Mesodermal cell (in vitro differentiated cells): ENCODE data around the gene BPIFA2. TPM values are rescaled to one million over a fixed set of nuclear protein-coding genes. Genes with fewer than 3 reads are reported as not detected.
"Not testable (repeated sequence)": the region's sequence is repeated elsewhere in the genome, so short reads cannot be mapped to it uniquely, and the experiment has no call there.

Experiments used
- H3K27ac ChIP-seq: 2 replicates; pipeline ENCODE4 v1.7.0; 2013; ENCODE audit warnings: mild to moderate bottlenecking, low read depth, low read length, moderate library complexity; ENCODE audit not compliant: severe bottlenecking
- H3K36me3 ChIP-seq: 2 replicates; pipeline ENCODE4 v1.7.1; 2013; ENCODE audit warnings: mild to moderate bottlenecking, low read length, moderate library complexity; ENCODE audit not compliant: control insufficient read depth, insufficient read depth
- H3K4me1 ChIP-seq: one replicate; pipeline ENCODE4 v1.7.1; 2013; ENCODE audit warnings: mild to moderate bottlenecking, low read length; ENCODE audit not compliant: insufficient read depth, control insufficient read depth, poor library complexity, severe bottlenecking
- H3K4me3 ChIP-seq: 2 replicates; pipeline ENCODE4 v1.7.0; 2013; ENCODE audit warnings: low read length, control low read depth, mild to moderate bottlenecking; ENCODE audit not compliant: insufficient read depth, poor library complexity, severe bottlenecking; ENCODE audit errors: extremely low read depth
- H3K9me3 ChIP-seq: 2 replicates; pipeline ENCODE4 v1.7.1; 2013; ENCODE audit warnings: mild to moderate bottlenecking, low read length, moderate library complexity; ENCODE audit not compliant: control insufficient read depth
- WGBS, 2 experiments: methylation state at CpG; one replicate each; pipeline ENCODE4 v1.1.5; 2013; ENCODE audit warnings: missing lambda C conversion rate in 2 of 2; ENCODE audit not compliant: insufficient coverage in 2 of 2; 5-methylcytosine and 5-hydroxymethylcytosine counted together
- polyA plus RNA-seq, 2 experiments: library from polyadenylated mRNA; stranded (reverse); fragments of 50-300 nt; gene quantifications; one replicate each; pipeline ENCODE4 v1.2.3, GENCODE V29; 2013

Gene BPIFA2
- not detected for polyA plus RNA-seq (2013, experiment 1 of 2)
- not detected for polyA plus RNA-seq (2013, experiment 2 of 2)

- Histone ChIP-seq H3K36me3 (no peaks in the 10 kb centered on the region), H3K4me3 (no peak within 1 kb of the TSS), H3K27ac (no peak within 1 kb of the TSS), H3K9me3 (peaks cover 4% of the 10 kb centered on the region), H3K4me1 (peaks cover 5% of the 10 kb centered on the region)
- WGBS, 2 experiments: 79 to 81% methylated on average over 3 to 4 of the region's 8 CpGs
Observed at GRCh38 chr20:33167859-33168258, at the start of gene BPIFA2. Gene BPIFA2 (plus strand): TSS chr20:33168159. CDS start chr20:33169146, 987 bp downstream.

- H3K27ac ChIP-seq: no peak overlapping the region
- H3K4me1 ChIP-seq: no peaks in the 10 kb centered on the region
- no CpG with 5 or more reads among the region's 3 CpGs for WGBS, 2 experiments
- peaks cover 4% of the 10 kb centered on the region for H3K9me3 ChIP-seq
- H3K36me3 ChIP-seq: no peaks in the 10 kb centered on the region
- no peak overlapping the region for H3K4me3 ChIP-seq
Observed at GRCh38 chr20:33119725-33120720, 47.9 kb upstream of the BPIFA2 start.

GRCh38 chr20:33120934-33121333, 47.0 kb upstream of the BPIFA2 start:
- 85 to 91% methylated on average over 2 to 3 of the region's 3 CpGs for WGBS, 2 experiments
- peaks cover 4% of the 10 kb centered on the region for H3K9me3 ChIP-seq
- no peaks in the 10 kb centered on the region for H3K36me3 ChIP-seq

GRCh38 chr20:33122297-33122696, 45.7 kb upstream of the BPIFA2 start:
- H3K27ac ChIP-seq, H3K4me1 ChIP-seq, H3K9me3 ChIP-seq, H3K4me3 ChIP-seq, H3K36me3 ChIP-seq: not testable (repeated sequence)
- 43 to 50% methylated on average over 1 of the region's 1 CpG for WGBS, 2 experiments

More at GRCh38 chr20:33120934-33121333, 47.0 kb upstream of the BPIFA2 start:
- Histone ChIP-seq H3K4me3 (no peak overlapping the region), H3K27ac (no peak overlapping the region), H3K4me1 (no peaks in the 10 kb centered on the region)

- no peaks in the 10 kb centered on the region for H3K36me3 ChIP-seq
- H3K4me3 ChIP-seq: no peak overlapping the region
- WGBS, 2 experiments: 43 to 55% methylated on average over 2 of the region's 2 CpGs
- H3K9me3 ChIP-seq: peaks cover 4% of the 10 kb centered on the region
- no peaks in the 10 kb centered on the region for H3K4me1 ChIP-seq
- H3K27ac ChIP-seq: no peak overlapping the region
Observed at GRCh38 chr20:33124261-33124660, 43.7 kb upstream of the BPIFA2 start.

- Histone ChIP-seq H3K4me1 (no peaks in the 10 kb centered on the region), H3K4me3 (no peak overlapping the region), H3K9me3 (peaks cover 4% of the 10 kb centered on the region), H3K36me3 (no peaks in the 10 kb centered on the region), H3K27ac (no peak overlapping the region)
- 79 to 83% methylated on average over 6 of the region's 6 CpGs for WGBS, 2 experiments
Observed at GRCh38 chr20:33124994-33125393, 43.0 kb upstream of the BPIFA2 start.

- H3K4me1 ChIP-seq: no peaks in the 10 kb centered on the region
- H3K27ac ChIP-seq: no peak overlapping the region
- 91 to 94% methylated on average over 2 of the region's 6 CpGs for WGBS, 2 experiments
Observed at GRCh38 chr20:33125983-33126382, 42.0 kb upstream of the BPIFA2 start.

GRCh38 chr20:33127422-33128097, 40.4 kb upstream of the BPIFA2 start:
- 38 to 76% methylated on average over 1 to 3 of the region's 4 CpGs for WGBS, 2 experiments

More at GRCh38 chr20:33125983-33126382, 42.0 kb upstream of the BPIFA2 start:
- H3K9me3 ChIP-seq: peaks cover 3% of the 10 kb centered on the region
- H3K4me3 ChIP-seq: no peak overlapping the region
- H3K36me3 ChIP-seq: no peaks in the 10 kb centered on the region

GRCh38 chr20:33130568-33131061, 37.3 kb upstream of the BPIFA2 start:
- Histone ChIP-seq H3K36me3 (no peaks in the 10 kb centered on the region), H3K4me3 (no peak overlapping the region), H3K9me3 (no peaks in the 10 kb centered on the region), H3K27ac (no peak overlapping the region), H3K4me1 (peaks cover 11% of the 10 kb centered on the region)
- WGBS, 2 experiments: 83 to 89% methylated on average over 6 to 8 of the region's 9 CpGs

More at GRCh38 chr20:33127422-33128097, 40.4 kb upstream of the BPIFA2 start:
- no peak overlapping the region for H3K27ac ChIP-seq
- no peak overlapping the region for H3K4me3 ChIP-seq
- no peaks in the 10 kb centered on the region for H3K9me3 ChIP-seq
- H3K36me3 ChIP-seq: no peaks in the 10 kb centered on the region
- H3K4me1 ChIP-seq: peaks cover 4% of the 10 kb centered on the region

- peaks cover 11% of the 10 kb centered on the region for H3K4me1 ChIP-seq
- H3K9me3 ChIP-seq: no peaks in the 10 kb centered on the region
- no peak overlapping the region for H3K4me3 ChIP-seq
- no peaks in the 10 kb centered on the region for H3K36me3 ChIP-seq
- no peak overlapping the region for H3K27ac ChIP-seq
- WGBS, 2 experiments: 83 to 96% methylated on average over 2 to 3 of the region's 5 CpGs
Observed at GRCh38 chr20:33131949-33132473, 35.9 kb upstream of the BPIFA2 start.
